ENCODE measurements around the gene SIMC1. TPM values are rescaled to one million over a fixed set of nuclear protein-coding genes. Genes with fewer than 3 reads are reported as not detected.

The SIMC1 gene
- total RNA-seq, 1 experiment from 2014 or later: 19.7 TPM

GRCh38 chr5:176361437-176362232, 123.4 kb downstream of the SIMC1 start, which contains the start of gene KIAA1191 (continued):
- TF ChIP-seq ZFX (IDR thresholded peaks at IDR 0.05) (peak; percentile 92), CEBPB (IDR thresholded peaks at IDR 0.05; ENCODE audit: low read depth) (no peak), SRF (IDR thresholded peaks at IDR 0.05; ENCODE audit: low read depth) (no peak), FOSL1 (IDR thresholded peaks at IDR 0.05; ENCODE audit: low read depth) (no peak), ZNF274 (IDR thresholded peaks at IDR 0.05; ENCODE audit: low read depth, low read length) (no peak), POLR2A (IDR thresholded peaks at IDR 0.05; ENCODE audit: borderline replicate concordance, extremely low read depth, insufficient read depth, insufficient read length) (peak; percentile 96), SIN3A (IDR thresholded peaks at IDR 0.05; ENCODE audit: low read depth) (peak; percentile 77), JUND (IDR thresholded peaks at IDR 0.05) (no peak), EGR1 (IDR thresholded peaks at IDR 0.05; ENCODE audit: low read depth) (no peak), EZH2phosphoT487 (IDR thresholded peaks at IDR 0.05; ENCODE audit: borderline replicate concordance) (no peak), CBX3 (IDR thresholded peaks at IDR 0.05; ENCODE audit: low read depth) (no peak; the same call in 1 of the 2 replicates), ATF3 (IDR thresholded peaks at IDR 0.05) (no peak), MAX (IDR thresholded peaks at IDR 0.05) (peak; percentile 71; the same call in 1 of the 2 replicates), ZBTB33 (IDR thresholded peaks at IDR 0.05; ENCODE audit: extremely low read depth, insufficient replicate concordance, low read length) (peak; percentile 98), YY1 (IDR thresholded peaks at IDR 0.05; ENCODE audit: extremely low read depth, insufficient replicate concordance, low read depth, low read length) (peak; percentile 71), POLR2AphosphoS5 (IDR thresholded peaks at IDR 0.05; ENCODE audit: low read depth, low read length) (peak; percentile 100)
